GM21786 (cell line): ENCODE results near the gene PLXNA4.

Experiments used
- ATAC-seq: cut with Tn5 transposase; IDR thresholded peaks from one replicate; pipeline ENCODE4 v1.9.1; 2021; ENCODE audit not compliant: unreplicated experiment

PLXNA4 gene

GRCh38 chr7:132336797-132337196 is 239.5 kb downstream of the PLXNA4 start:
- ATAC-seq = no peak

- ATAC-seq = no peak
Measured at GRCh38 chr7:132333301-132333700, 243.0 kb downstream of the PLXNA4 start.

DNA sequence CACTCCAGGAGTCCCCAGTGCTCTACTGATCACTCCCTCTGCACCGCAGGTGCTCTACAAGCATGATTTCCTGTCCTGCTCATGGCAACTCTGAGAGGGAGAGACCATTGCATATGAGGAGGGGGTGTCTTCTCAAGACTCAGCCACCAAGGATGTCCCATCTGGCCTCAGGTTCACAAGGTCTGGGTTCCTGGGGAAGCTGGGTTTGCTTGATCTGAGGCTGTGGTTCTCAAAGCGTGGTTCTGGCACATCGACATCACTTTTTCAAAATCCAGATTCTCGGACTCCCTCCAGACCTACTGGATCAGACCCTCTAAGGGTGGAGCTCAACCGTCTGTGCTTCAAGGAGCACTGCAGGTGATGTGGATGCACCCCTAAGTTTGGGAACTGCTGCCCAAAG is 247.5 kb downstream of the PLXNA4 start:
- no peak for ATAC-seq

DNA sequence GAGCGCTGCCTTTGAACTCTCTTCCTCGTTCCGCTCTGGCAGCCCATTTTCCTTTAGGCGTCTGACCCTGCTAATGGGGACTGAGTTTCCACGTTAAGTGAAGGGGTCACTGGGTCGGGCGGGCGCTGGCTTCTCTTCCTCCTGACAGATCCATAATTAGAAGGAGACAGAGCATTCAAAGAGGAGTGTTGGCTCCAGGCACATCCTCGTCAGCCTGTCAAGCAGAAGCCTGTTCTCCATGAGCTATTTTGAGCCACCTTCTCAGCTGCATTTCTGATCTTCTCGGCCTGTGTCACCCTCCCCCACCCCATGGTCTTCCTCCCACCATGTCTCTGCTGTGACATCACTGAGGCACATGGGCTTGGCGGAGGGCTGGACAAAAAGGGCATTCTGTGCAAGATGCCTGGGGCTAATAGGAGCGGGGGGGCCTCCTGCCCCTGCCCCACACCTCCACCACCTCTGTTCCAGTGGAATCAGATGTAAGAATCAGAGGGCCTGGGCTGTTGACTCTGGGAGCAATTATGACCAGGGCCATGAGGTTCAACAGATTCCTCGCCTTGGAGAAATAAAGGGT is 248.1 kb downstream of the PLXNA4 start:
- ATAC-seq = no peak

GRCh38 chr7:132326878-132327589 is 249.2 kb downstream of the PLXNA4 start:
- ATAC-seq = no peak

GRCh38 chr7:132322970-132323369 is 253.3 kb downstream of the PLXNA4 start:
- no peak for ATAC-seq

DNA sequence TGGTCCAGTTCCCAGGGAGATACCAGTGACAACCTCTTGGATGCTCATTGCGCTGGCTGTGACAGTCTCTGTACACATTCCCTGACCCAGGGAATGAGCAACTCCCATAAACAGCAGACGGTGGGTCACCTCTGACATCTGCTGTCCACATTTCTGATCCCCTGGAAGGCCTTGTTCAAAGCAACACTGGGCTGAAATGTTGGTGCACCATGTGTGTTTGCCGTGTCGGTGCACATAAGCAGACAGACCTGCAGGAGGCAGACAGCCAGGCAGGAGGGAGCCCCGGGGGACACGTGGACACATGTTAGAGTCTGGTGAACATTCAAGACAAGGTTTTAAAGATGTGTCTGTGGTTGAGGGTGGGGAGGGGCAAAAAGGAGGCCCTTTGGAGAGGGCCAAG is 254.9 kb downstream of the PLXNA4 start:
- ATAC-seq = no peak

DNA sequence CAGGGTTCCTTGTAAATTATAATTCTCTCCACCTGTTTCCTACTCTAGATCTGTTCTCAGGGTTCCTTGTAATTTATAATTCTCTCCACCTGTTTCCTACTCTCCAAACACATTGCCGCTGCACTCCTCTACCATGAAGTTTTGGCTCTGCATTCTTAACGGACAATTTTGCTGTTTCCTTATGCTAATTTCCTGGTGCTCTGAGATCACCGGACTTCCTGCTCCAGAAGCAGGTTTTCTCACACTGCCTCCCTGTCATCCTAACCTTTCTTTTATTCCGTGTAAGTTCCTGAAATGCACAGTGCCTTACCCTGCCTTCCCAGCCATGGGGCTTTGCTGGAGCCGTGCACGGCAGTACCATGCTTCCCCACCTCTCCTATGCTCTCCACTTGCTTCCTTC is 256.8 kb downstream of the PLXNA4 start:
- ATAC-seq = no peak

GRCh38 chr7:132318352-132319318 is 257.6 kb downstream of the PLXNA4 start:
- peak; percentile 92 for ATAC-seq

GRCh38 chr7:132317701-132318351 is 258.4 kb downstream of the PLXNA4 start:
- ATAC-seq = no peak

GRCh38 chr7:132312531-132313055 is 263.7 kb downstream of the PLXNA4 start:
- no peak for ATAC-seq

DNA sequence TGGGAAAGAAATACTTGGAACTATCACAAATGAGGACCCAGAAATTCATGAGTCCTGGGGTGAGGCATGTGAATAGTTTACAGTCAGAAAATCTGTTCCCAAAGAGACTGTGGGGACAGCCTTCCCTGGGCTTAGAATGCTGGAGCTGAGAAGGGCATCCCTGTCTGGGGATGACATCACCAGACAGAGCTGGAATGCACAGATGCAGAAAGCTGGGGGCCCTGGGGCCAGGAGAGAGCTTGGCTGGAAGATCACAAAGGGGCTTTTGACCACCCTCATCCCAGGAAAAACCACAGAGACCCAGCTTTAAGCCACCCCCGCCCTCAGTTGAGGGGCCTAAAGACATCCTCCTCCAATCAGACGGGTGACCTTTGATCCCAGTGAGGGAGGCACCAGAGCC is 264.5 kb downstream of the PLXNA4 start:
- no peak for ATAC-seq

GRCh38 chr7:132309102-132309805 is 267.0 kb downstream of the PLXNA4 start:
- no peak for ATAC-seq

DNA sequence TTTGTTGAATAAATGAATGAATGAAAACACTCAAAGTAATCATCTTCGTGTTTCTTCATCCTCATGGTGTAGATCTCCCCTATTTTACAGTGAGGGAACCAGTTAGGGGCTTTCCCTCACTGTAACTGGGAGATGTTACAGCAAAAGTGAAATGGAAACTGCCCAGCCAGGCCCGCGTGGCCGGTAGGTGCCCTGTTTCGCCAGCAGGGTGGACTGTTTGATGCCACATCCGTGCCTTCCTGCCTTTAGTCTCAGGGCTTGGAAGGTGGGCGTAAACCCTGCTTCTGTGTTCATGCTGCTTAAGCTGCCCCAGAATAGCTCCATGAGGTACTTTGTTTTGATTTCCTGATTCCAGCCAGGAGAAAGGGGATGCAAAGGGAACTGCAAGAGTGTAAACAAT is 268.8 kb downstream of the PLXNA4 start:
- ATAC-seq = no peak

DNA sequence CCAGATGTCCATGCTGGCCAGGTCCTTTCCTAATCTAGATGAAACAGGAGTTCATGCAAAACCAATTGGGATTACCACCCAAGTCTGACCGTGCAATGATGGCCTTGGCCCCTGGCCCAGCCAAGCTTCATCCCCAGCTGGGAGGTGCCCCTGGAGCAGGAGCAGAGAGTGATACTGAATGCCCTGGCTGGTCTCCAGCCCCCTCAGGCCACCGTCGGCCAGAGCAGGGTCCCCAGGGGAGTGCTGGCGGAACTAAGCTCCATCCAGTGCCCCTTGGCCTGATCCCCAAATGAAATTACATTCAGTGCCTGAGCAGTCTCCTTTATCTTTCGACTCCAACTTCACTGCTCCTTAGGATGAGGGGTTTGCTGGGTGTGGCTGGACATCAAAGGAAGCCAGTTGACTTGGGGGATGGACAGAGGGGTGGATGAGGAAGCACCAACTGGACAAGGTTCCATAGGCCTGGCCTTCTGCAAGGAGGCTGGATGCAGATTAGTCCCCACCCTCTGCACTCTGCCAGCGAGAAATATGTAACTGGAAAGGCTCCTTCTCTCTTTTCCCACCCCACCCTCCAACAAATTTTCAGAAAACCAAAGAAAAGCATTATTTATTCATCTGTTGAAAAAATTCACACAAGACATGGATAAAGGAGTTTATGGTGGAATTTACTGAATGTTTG is 275.5 kb downstream of the PLXNA4 start:
- no peak for ATAC-seq

DNA sequence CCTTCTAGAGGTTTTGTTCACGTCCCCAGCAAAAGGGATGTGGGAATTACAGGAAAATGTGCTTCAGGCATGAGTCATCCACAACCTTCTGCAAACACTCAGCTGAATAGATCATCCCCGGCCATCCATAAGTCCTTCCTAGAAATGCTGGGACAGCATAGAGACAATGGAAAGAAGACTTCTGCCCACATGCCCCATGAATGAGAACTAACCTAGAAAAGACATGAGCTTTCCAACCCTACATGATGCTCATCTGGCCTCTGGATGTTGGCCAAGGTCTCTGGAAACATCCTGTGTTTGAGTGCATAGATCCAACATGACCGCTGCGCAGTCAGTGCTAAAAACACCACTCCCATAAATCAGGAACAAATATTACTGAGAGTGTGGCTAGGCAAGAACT is 277.5 kb downstream of the PLXNA4 start:
- ATAC-seq = no peak

GRCh38 chr7:132296820-132297219 is 279.4 kb downstream of the PLXNA4 start:
- ATAC-seq = no peak

GRCh38 chr7:132295175-132295574 is 281.1 kb downstream of the PLXNA4 start:
- no peak for ATAC-seq

DNA sequence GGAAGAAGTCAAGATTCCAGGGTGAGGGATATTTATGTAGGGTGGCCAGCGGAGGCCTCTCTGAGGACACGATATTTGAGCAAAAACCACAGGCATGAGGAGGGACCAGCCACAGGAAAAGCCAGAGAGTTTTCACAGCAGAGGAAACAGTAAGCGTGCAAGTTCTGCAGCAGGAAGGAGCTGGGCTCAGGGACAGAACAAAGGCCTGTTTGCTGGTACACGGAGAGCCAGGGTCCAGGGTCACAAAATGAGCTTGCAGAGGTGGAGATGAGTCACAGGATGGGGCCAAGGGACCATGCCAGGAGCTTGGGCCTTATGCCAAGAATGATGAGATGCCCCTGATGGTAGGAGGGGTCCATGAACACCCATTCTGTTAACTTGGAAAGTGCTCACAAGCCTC is 283.5 kb downstream of the PLXNA4 start:
- ATAC-seq = no peak

GRCh38 chr7:132291481-132291880 is 284.8 kb downstream of the PLXNA4 start:
- ATAC-seq = no peak
